Liver (tissue), 9 donors: ENCODE data around the gene INSC. TPM values are rescaled to one million over a fixed set of nuclear protein-coding genes. Genes with fewer than 3 reads are reported as not detected.

Source experiments
- DNase-seq: peaks from one replicate; pipeline ENCODE4 v3.0.0-alpha.2; 2017; ENCODE audit warnings: low spot score
- H3K27ac ChIP-seq, 2 donors: one replicate each; pipeline ENCODE4 v1.7.0; 2013; ENCODE audit warnings: inconsistent platforms in 2 of 2, low read length in 2 of 2, control low read depth in 1 of 2, low read depth in 1 of 2, mild to moderate bottlenecking in 1 of 2
- H3K27me3 ChIP-seq, 4 donors: one replicate each; pipeline versions ENCODE4 v1.6.1 to v1.7.0; 2013; ENCODE audit warnings: low read length in 3 of 4, inconsistent platforms in 1 of 4, mild to moderate bottlenecking in 1 of 4, moderate library complexity in 1 of 4; ENCODE audit not compliant: control insufficient read depth in 4 of 4, insufficient read depth in 4 of 4
- H3K36me3 ChIP-seq, 4 donors: one replicate each; pipeline versions ENCODE4 v1.6.1 to v1.7.0; 2013; ENCODE audit warnings: low read length in 3 of 4, mild to moderate bottlenecking in 3 of 4, low read depth in 1 of 4, moderate library complexity in 1 of 4; ENCODE audit not compliant: control insufficient read depth in 4 of 4, insufficient read depth in 3 of 4
- H3K4me1 ChIP-seq, 4 donors: one replicate each; pipeline versions ENCODE4 v1.6.1 to v1.7.0; 2013; ENCODE audit warnings: low read length in 3 of 4, mild to moderate bottlenecking in 3 of 4, moderate library complexity in 1 of 4; ENCODE audit not compliant: control insufficient read depth in 4 of 4, insufficient read depth in 4 of 4
- H3K4me3 ChIP-seq, 3 donors: one replicate each; pipeline versions ENCODE4 v1.6.1 to v1.7.0; 2013; ENCODE audit warnings: low read length in 3 of 3, control low read depth in 1 of 3, low read depth in 1 of 3, mild to moderate bottlenecking in 1 of 3
- H3K9ac ChIP-seq, 2 donors: one replicate each; pipeline ENCODE4 v1.7.0; 2013; ENCODE audit warnings: low read length in 2 of 2, mild to moderate bottlenecking in 2 of 2, moderate library complexity in 2 of 2, control low read depth in 1 of 2, low read depth in 1 of 2
- H3K9me3 ChIP-seq, 4 donors: one replicate each; pipeline versions ENCODE4 v1.6.1 to v1.7.0; 2013; ENCODE audit warnings: low read length in 3 of 4; ENCODE audit not compliant: control insufficient read depth in 4 of 4
- EGR1 ChIP-seq, 2 donors: IDR thresholded peaks; 2 replicates each; pipeline ENCODE4 v1.6.1; 2016 to 2018; ENCODE audit warnings: antibody characterized with exemption in 2 of 2, low read depth in 2 of 2
- FOXA1 ChIP-seq: IDR thresholded peaks from 2 replicates; pipeline ENCODE4 v1.6.1; 2016; ENCODE audit warnings: antibody characterized with exemption
- FOXA2 ChIP-seq: IDR thresholded peaks from 2 replicates; pipeline ENCODE4 v1.6.1; 2016; ENCODE audit warnings: antibody characterized with exemption
- GABPA ChIP-seq, 2 donors: IDR thresholded peaks in 1 of 2; conservative IDR thresholded peaks in 1 of 2; 2 replicates each; pipeline ENCODE4 v1.6.1; 2016; ENCODE audit warnings: antibody characterized with exemption in 2 of 2, mild to moderate bottlenecking in 1 of 2, moderate library complexity in 1 of 2
- HNF4A ChIP-seq, 2 donors: conservative IDR thresholded peaks; 2 replicates each; pipeline ENCODE4 v1.6.1; 2016; ENCODE audit warnings: antibody characterized with exemption in 2 of 2, mild to moderate bottlenecking in 2 of 2
- HNF4G ChIP-seq: IDR thresholded peaks from 2 replicates; pipeline ENCODE4 v1.6.1; 2016; ENCODE audit warnings: antibody characterized with exemption
- JUND ChIP-seq, 2 donors: IDR thresholded peaks; 2 replicates each; pipeline ENCODE4 v1.6.1; 2016; ENCODE audit warnings: antibody characterized with exemption in 2 of 2
- NR2F2 ChIP-seq: IDR thresholded peaks from 2 replicates; pipeline ENCODE4 v1.6.1; 2016; ENCODE audit warnings: antibody characterized with exemption
- RAD21 ChIP-seq, 2 donors: IDR thresholded peaks; 2 replicates each; pipeline ENCODE4 v1.6.1; 2016; ENCODE audit warnings: antibody characterized with exemption in 2 of 2, mild to moderate bottlenecking in 2 of 2
- REST ChIP-seq: IDR thresholded peaks from 2 replicates; pipeline ENCODE4 v1.6.1; 2016; ENCODE audit warnings: antibody characterized with exemption, mild to moderate bottlenecking
- RXRA ChIP-seq, 2 donors: IDR thresholded peaks; 2 replicates each; pipeline ENCODE4 v1.6.1; 2017 to 2018; ENCODE audit warnings: antibody characterized with exemption in 2 of 2, mild to moderate bottlenecking in 1 of 2
- SP1 ChIP-seq: IDR thresholded peaks from 2 replicates; pipeline ENCODE4 v1.6.1; 2018; ENCODE audit warnings: antibody characterized with exemption, mild to moderate bottlenecking
- TAF1 ChIP-seq: conservative IDR thresholded peaks from 2 replicates; pipeline ENCODE4 v1.6.1; 2016; ENCODE audit warnings: antibody characterized with exemption, mild to moderate bottlenecking
- YY1 ChIP-seq: IDR thresholded peaks from 2 replicates; pipeline ENCODE4 v1.6.1; 2016; ENCODE audit warnings: antibody characterized with exemption, mild to moderate bottlenecking
- ZBTB33 ChIP-seq: IDR thresholded peaks from 2 replicates; pipeline ENCODE4 v1.6.1; 2016; ENCODE audit warnings: antibody characterized with exemption
- WGBS: extraction: QIAGEN DNeasy Blood & Tissue Kit; methylation state at CpG from one replicate; pipeline ENCODE4 v1.1.7; 2013; 5-methylcytosine and 5-hydroxymethylcytosine counted together
- polyA plus RNA-seq, 2 donors: library from polyadenylated mRNA; stranded (reverse) in 1 of 2; unstranded in 1 of 2; fragments of 200-250 nt in 1 of 2; fragments of >200 nt in 1 of 2; fragmentation: Nextera tagmentation in 1 of 2; extraction: Ambion mirVana in 1 of 2; gene quantifications; one replicate each; pipeline versions ENCODE4 v1.2.1 to v1.2.3, GENCODE V29; 2013 to 2015
- total RNA-seq, 2 donors: library from RNA; depleted of rRNA; stranded (reverse); fragments of >200 nt; gene quantifications; one replicate each; pipeline ENCODE4 v1.2.3, GENCODE V29; 2014
- TF ChIP-seq, protein P1 (sequence below): IDR thresholded peaks from 2 replicates; pipeline ENCODE4 v1.6.1; 2016; ENCODE audit warnings: antibody characterized with exemption
- TF ChIP-seq, protein P2 (sequence below): fragments of 150-350 bp; IDR thresholded peaks from 2 replicates; pipeline ENCODE4 v1.5.1; 2017; ENCODE audit warnings: improper control_type of control experiment, low read depth, low read length; ENCODE audit not compliant: missing input control
- TF ChIP-seq, protein P3 (sequence below): IDR thresholded peaks from 2 replicates; pipeline ENCODE4 v1.6.1; 2016; ENCODE audit warnings: antibody characterized with exemption
- donor health status: healthy.
- donor health status: healthy.
- donor health status: healthy.
- donor health status: healthy.
- donor health status: healthy.

Gene INSC
- total and polyA plus RNA-seq, 4 donors = 0.02 to 0.25 (median 0.12) TPM

- no peak overlapping the region for H3K9ac ChIP-seq
- WGBS = 87% methylated on average over 1 of the region's 1 CpG
- TF ChIP-seq FOXA1 (no peak), EGR1 (IDR thresholded peaks at IDR 0.05; ENCODE audit: low read depth in 2 of 2) (no peak), FOXA2 (no peak), SP1 (no peak), HNF4G (no peak), ZBTB33 (no peak), HNF4A (conservative IDR thresholded peaks at IDR 0.05) (no peak), GABPA (IDR thresholded peaks at IDR 0.05 in 1 of 2, conservative IDR thresholded peaks at IDR 0.05 in 1 of 2) (no peak), RXRA (IDR thresholded peaks at IDR 0.05) (no peak)
- TF ChIP-seq, protein P1, sequence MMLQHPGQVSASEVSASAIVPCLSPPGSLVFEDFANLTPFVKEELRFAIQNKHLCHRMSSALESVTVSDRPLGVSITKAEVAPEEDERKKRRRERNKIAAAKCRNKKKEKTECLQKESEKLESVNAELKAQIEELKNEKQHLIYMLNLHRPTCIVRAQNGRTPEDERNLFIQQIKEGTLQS = no peak
- TF ChIP-seq, protein P2, sequence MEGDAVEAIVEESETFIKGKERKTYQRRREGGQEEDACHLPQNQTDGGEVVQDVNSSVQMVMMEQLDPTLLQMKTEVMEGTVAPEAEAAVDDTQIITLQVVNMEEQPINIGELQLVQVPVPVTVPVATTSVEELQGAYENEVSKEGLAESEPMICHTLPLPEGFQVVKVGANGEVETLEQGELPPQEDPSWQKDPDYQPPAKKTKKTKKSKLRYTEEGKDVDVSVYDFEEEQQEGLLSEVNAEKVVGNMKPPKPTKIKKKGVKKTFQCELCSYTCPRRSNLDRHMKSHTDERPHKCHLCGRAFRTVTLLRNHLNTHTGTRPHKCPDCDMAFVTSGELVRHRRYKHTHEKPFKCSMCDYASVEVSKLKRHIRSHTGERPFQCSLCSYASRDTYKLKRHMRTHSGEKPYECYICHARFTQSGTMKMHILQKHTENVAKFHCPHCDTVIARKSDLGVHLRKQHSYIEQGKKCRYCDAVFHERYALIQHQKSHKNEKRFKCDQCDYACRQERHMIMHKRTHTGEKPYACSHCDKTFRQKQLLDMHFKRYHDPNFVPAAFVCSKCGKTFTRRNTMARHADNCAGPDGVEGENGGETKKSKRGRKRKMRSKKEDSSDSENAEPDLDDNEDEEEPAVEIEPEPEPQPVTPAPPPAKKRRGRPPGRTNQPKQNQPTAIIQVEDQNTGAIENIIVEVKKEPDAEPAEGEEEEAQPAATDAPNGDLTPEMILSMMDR = no peak
- H3K4me1 ChIP-seq = no peaks in the 10 kb centered on the region
- H3K9me3 ChIP-seq = no peaks in the 10 kb centered on the region
- no peak for DNase-seq
- H3K4me3 ChIP-seq = no peak overlapping the region
- no peak overlapping the region for H3K27ac ChIP-seq
- H3K36me3 ChIP-seq = no peaks in the 10 kb centered on the region
- no peaks in the 10 kb centered on the region for H3K27me3 ChIP-seq
Observed at GRCh38 chr11:15185021-15185420, 70.3 kb downstream of the INSC start.

GRCh38 chr11:15186146-15186545 lies 71.4 kb downstream of the INSC start:
- no peak overlapping the region for H3K27ac ChIP-seq
- H3K27me3 ChIP-seq = no peaks in the 10 kb centered on the region
- no peak overlapping the region for H3K4me3 ChIP-seq
- H3K9me3 ChIP-seq = no peaks in the 10 kb centered on the region
- no peaks in the 10 kb centered on the region for H3K4me1 ChIP-seq
- no peaks in the 10 kb centered on the region for H3K36me3 ChIP-seq
- TF ChIP-seq TAF1 (no peak), RXRA (IDR thresholded peaks at IDR 0.05) (no peak), REST (no peak), HNF4A (conservative IDR thresholded peaks at IDR 0.05) (no peak), FOXA1 (no peak), SP1 (no peak), RAD21 (IDR thresholded peaks at IDR 0.05) (no peak), HNF4G (no peak), EGR1 (IDR thresholded peaks at IDR 0.05; ENCODE audit: low read depth in 2 of 2) (no peak), JUND (IDR thresholded peaks at IDR 0.05) (no peak), GABPA (IDR thresholded peaks at IDR 0.05 in 1 of 2, conservative IDR thresholded peaks at IDR 0.05 in 1 of 2) (no peak), FOXA2 (no peak), YY1 (no peak), NR2F2 (no peak)
- TF ChIP-seq, protein P3, sequence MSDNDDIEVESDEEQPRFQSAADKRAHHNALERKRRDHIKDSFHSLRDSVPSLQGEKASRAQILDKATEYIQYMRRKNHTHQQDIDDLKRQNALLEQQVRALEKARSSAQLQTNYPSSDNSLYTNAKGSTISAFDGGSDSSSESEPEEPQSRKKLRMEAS = no peak
- TF ChIP-seq, protein P1 = no peak
- no peak overlapping the region for H3K9ac ChIP-seq
- no peak for DNase-seq
- 82% methylated on average over 4 of the region's 4 CpGs for WGBS
